GM12874 (cell line): ENCODE results near the gene SLX4IP.

Source experiments
- CTCF ChIP-seq: IDR thresholded peaks from 2 replicates; pipeline ENCODE4 v1.5.1; 2011; ENCODE audit warnings: low read depth, mild to moderate bottlenecking, control low read depth, low read length, moderate library complexity; ENCODE audit not compliant: insufficient read depth

Gene SLX4IP

GRCh38 chr20:10461495-10461894 lies 26.4 kb downstream of the SLX4IP start:
- TF ChIP-seq CTCF = no peak

GRCh38 chr20:10462516-10462915 lies 27.4 kb downstream of the SLX4IP start:
- no peak for TF ChIP-seq CTCF

GRCh38 chr20:10463622-10464021 lies 28.5 kb downstream of the SLX4IP start:
- TF ChIP-seq CTCF = no peak

GRCh38 chr20:10465135-10465534 lies 30.0 kb downstream of the SLX4IP start:
- TF ChIP-seq CTCF = no peak

GRCh38 chr20:10466325-10466724 lies 31.2 kb downstream of the SLX4IP start:
- no peak for TF ChIP-seq CTCF

- no peak for TF ChIP-seq CTCF
These were observed 31.8 kb downstream of the SLX4IP start for GRCh38 chr20:10466855-10467254.

GRCh38 chr20:10467681-10468339 lies 32.7 kb downstream of the SLX4IP start:
- TF ChIP-seq CTCF = no peak
